Pancreas (tissue), 10 donors: ENCODE data around the gene RAB27B. TPM values are rescaled to one million over a fixed set of nuclear protein-coding genes. Genes with fewer than 3 reads are reported as not detected.

Experiments
- ATAC-seq, 4 donors: fragments of 200-7000 bp; cut with Tn5 transposase; one replicate each; pipeline versions ENCODE4 v1.8.0 to v1.9.1; 2020; ENCODE audit warnings: mild to moderate bottlenecking in 4 of 4, moderate library complexity in 4 of 4
- DNase-seq, 6 donors: peaks; one replicate each; pipeline ENCODE4 v3.0.0-alpha.2; 2020
- FAIRE-seq: peaks from 2 replicates; lab custom pipeline; 2012; peaks lifted over from hg19 to GRCh38; lab: Jason Lieb, UNC
- H3K27ac ChIP-seq, 4 donors: fragments of 200-600 bp; sonication (generic); 1 replicate in 3 of 4; 2 replicates in 1 of 4; pipeline versions ENCODE4 v1.5.0 to v1.8.0; 2020
- H3K27me3 ChIP-seq, 4 donors: fragments of 200-600 bp; one replicate each; pipeline ENCODE4 v1.8.0; 2021
- H3K36me3 ChIP-seq, 3 donors: fragments of 200-600 bp; sonication (generic) in 1 of 3; one replicate each; pipeline versions ENCODE4 v1.5.0 to v1.8.0; 2020 to 2021
- H3K4me1 ChIP-seq, 3 donors: fragments of 200-600 bp; one replicate each; pipeline ENCODE4 v1.8.0; 2021
- H3K4me3 ChIP-seq, 4 donors: fragments of 200-600 bp; sonication (generic) in 2 of 4; one replicate each; pipeline versions ENCODE4 v1.5.0 to v1.8.0; 2020 to 2021
- H3K9me3 ChIP-seq, 4 donors: fragments of 200-600 bp; one replicate each; pipeline ENCODE4 v1.8.0; 2021
- CTCF ChIP-seq, 4 donors: fragments of 200-600 bp; sonication (generic) in 3 of 4; IDR thresholded peaks; one replicate each; pipeline versions ENCODE4 v1.5.0 to v1.8.0; 2021; ENCODE audit warnings: antibody characterized with exemption in 4 of 4
- WGBS, 2 donors: extraction: QIAGEN DNeasy Blood & Tissue Kit; methylation state at CpG; one replicate each; pipeline ENCODE4 v1.1.7; 2013; 5-methylcytosine and 5-hydroxymethylcytosine counted together
- intact Hi-C, 3 donors: fragments of 100-400 bp; cut with DNase I; formaldehyde crosslinking; loops; one replicate each; pipeline versions ENCODE4 v1.11.1 to v1.14.2; 2022
- polyA plus RNA-seq, 2 donors: library from polyadenylated mRNA; stranded (reverse); fragments of 200-250 nt; gene quantifications; one replicate each; pipeline ENCODE4 v1.2.3, GENCODE V29; 2013
- total RNA-seq, 6 donors: library from RNA; stranded (reverse); fragmentation: NEBNext Ultra II Directional in 4 of 6; extraction: Animal tissue kit (Norgen Biotek cat#: 25700) in 4 of 6; gene quantifications; one replicate each; pipeline versions ENCODE4 v1.2.1 to v1.2.4, GENCODE V29; 2021 to 2023
- donor health status: healthy with polysubstance abuse.
- donor health status: DM: no; HTN: no; CAD: no; lungs with moderate emphysema.
- donor health status: DM: no; HTN: no; CAD: no.
- donor health status: control.
- donor health status: control.
- donor health status: Bipolar disorder and iron deficiency.
- donor health status: DM: yes; HTN: yes; CAD: no.
- donor health status: DM: no; HTN: no; CAD: no.
- donor health status: DM: no; HTN: no; CAD: no.
- donor health status: DM: yes; HTN: yes; CAD: no.

RAB27B gene
- total and polyA plus RNA-seq, 8 donors, result 0.61 to 12.9 (median 5.9) TPM

- no peak for FAIRE-seq
Observed at GRCh38 chr18:54878159-54878622, 49.9 kb downstream of the RAB27B start.

GRCh38 chr18:54878659-54879358, 50.5 kb downstream of the RAB27B start:
- no peak overlapping the region for H3K27ac ChIP-seq
- no peak for DNase-seq
- no peak for FAIRE-seq
- H3K4me3 ChIP-seq, result no peak overlapping the region
- 47 to 48% methylated on average over 3 of the region's 3 CpGs for WGBS, 2 donors
- ATAC-seq, result peak in 1 of 4 donors; percentile 41
- H3K4me1 ChIP-seq, result peaks cover 0 to 6% (median 4%) of the 10 kb centered on the region in 3 donors
- no peak for TF ChIP-seq CTCF (IDR thresholded peaks at IDR 0.05)
- no peaks in the 10 kb centered on the region for H3K9me3 ChIP-seq
- no peaks in the 10 kb centered on the region for H3K27me3 ChIP-seq
- no peaks in the 10 kb centered on the region for H3K36me3 ChIP-seq
- intact Hi-C loops, result no loop called here

More at GRCh38 chr18:54878159-54878622, 49.9 kb downstream of the RAB27B start:
- ATAC-seq (peak in 1 of 4 donors; percentile 28), DNase-seq (no peak)
- Histone ChIP-seq H3K36me3 (no peaks in the 10 kb centered on the region), H3K4me3 (no peak overlapping the region), H3K9me3 (no peaks in the 10 kb centered on the region), H3K27ac (no peak overlapping the region), H3K27me3 (no peaks in the 10 kb centered on the region), H3K4me1 (peaks cover 0 to 6% (median 4%) of the 10 kb centered on the region in 3 donors)
- TF ChIP-seq CTCF (IDR thresholded peaks at IDR 0.05), result no peak
- 66 to 69% methylated on average over 2 of the region's 2 CpGs for WGBS, 2 donors
- intact Hi-C loops, result no loop called here

GRCh38 chr18:54879691-54880090, 51.4 kb downstream of the RAB27B start:
- DNase-seq, result no peak
- no peak for FAIRE-seq
- Histone ChIP-seq H3K27ac (no peak overlapping the region), H3K36me3 (no peaks in the 10 kb centered on the region), H3K27me3 (no peaks in the 10 kb centered on the region), H3K4me1 (peaks cover 0 to 6% (median 4%) of the 10 kb centered on the region in 3 donors), H3K9me3 (no peaks in the 10 kb centered on the region), H3K4me3 (no peak overlapping the region)
- intact Hi-C loops, result no loop called here
- no peak for ATAC-seq
- TF ChIP-seq CTCF (IDR thresholded peaks at IDR 0.05), result no peak
- WGBS, 2 donors, result 76 to 78% methylated on average over 4 of the region's 4 CpGs

GRCh38 chr18:54880395-54881105, 52.3 kb downstream of the RAB27B start:
- peaks cover 0 to 6% (median 4%) of the 10 kb centered on the region in 3 donors for H3K4me1 ChIP-seq
- no peaks in the 10 kb centered on the region for H3K9me3 ChIP-seq
- no peak overlapping the region for H3K27ac ChIP-seq
- FAIRE-seq, result no peak
- DNase-seq, result no peak
- intact Hi-C loops, result no loop called here
- H3K4me3 ChIP-seq, result no peak overlapping the region
- no peaks in the 10 kb centered on the region for H3K27me3 ChIP-seq
- WGBS, 2 donors, result 65 to 81% methylated on average over 5 of the region's 5 CpGs
- TF ChIP-seq CTCF (IDR thresholded peaks at IDR 0.05), result no peak
- ATAC-seq, result peak in 1 of 4 donors; percentile 57
- H3K36me3 ChIP-seq, result no peaks in the 10 kb centered on the region
